K562 (cell line): Measurements from ENCODE around the gene LCNL1. TPM values are rescaled to one million over a fixed set of nuclear protein-coding genes. Genes with fewer than 3 reads are reported as not detected.

Experiments used
- CBX3 ChIP-seq, 2 experiments: IDR thresholded peaks; 1 replicate in 1 of 2; 2 replicates in 1 of 2; pipeline ENCODE4 v1.6.1; 2012; ENCODE audit warnings: inconsistent platforms in 2 of 2, low read length in 2 of 2, borderline replicate concordance in 1 of 2, control low read depth in 1 of 2
- COPS2 ChIP-seq: fragments of 450-650 bp; conservative IDR thresholded peaks from 2 replicates; pipeline ENCODE4 v1.6.1; 2016; ENCODE audit warnings: mild to moderate bottlenecking, moderate library complexity
- DDX20 ChIP-seq: fragments of 450-650 bp; IDR thresholded peaks from 2 replicates; pipeline ENCODE4 v1.6.1; 2016; ENCODE audit warnings: missing genetic modification characterization, low read depth, mild to moderate bottlenecking, missing compliant biosample characterization, moderate library complexity
- KDM5B ChIP-seq: fragments of 200-600 bp; sonication (generic); IDR thresholded peaks from 2 replicates; pipeline ENCODE4 v1.6.1; 2012; ENCODE audit warnings: low read depth, mild to moderate bottlenecking, moderate library complexity, low read length, control low read depth, inconsistent platforms; ENCODE audit not compliant: insufficient replicate concordance
- MAZ ChIP-seq, 2 experiments: fragments of 450-650 bp in 1 of 2; sonication (generic) in 1 of 2; formaldehyde crosslinking; IDR thresholded peaks in 1 of 2; conservative IDR thresholded peaks in 1 of 2; 2 replicates each; pipeline versions ENCODE4 v1.4.0 to v1.5.0; 2020; ENCODE audit warnings: mild to moderate bottlenecking in 1 of 2, missing genetic modification reagents in 1 of 2
- MTA3 ChIP-seq: fragments of 450-650 bp; formaldehyde crosslinking; IDR thresholded peaks from 2 replicates; pipeline ENCODE4 v1.6.1; 2017; ENCODE audit warnings: mild to moderate bottlenecking, borderline replicate concordance
- PRMT5 ChIP-seq: sonication (generic); formaldehyde crosslinking; IDR thresholded peaks from 2 replicates; pipeline ENCODE4 v1.5.0; 2020; ENCODE audit warnings: missing genetic modification reagents
- PRPF4 ChIP-seq: fragments of 200-400 bp; formaldehyde crosslinking; IDR thresholded peaks from one replicate; pipeline ENCODE4 v1.6.1; 2017; ENCODE audit warnings: low read length, low read depth, mild to moderate bottlenecking; ENCODE audit not compliant: insufficient read depth, poor library complexity, severe bottlenecking
- PURB ChIP-seq: sonication (generic); formaldehyde crosslinking; IDR thresholded peaks from 2 replicates; pipeline ENCODE4 v1.9.0; 2021; ENCODE audit warnings: low read depth, mild to moderate bottlenecking, missing genetic modification reagents
- TCF7 ChIP-seq: sonication (generic); IDR thresholded peaks from 2 replicates; pipeline ENCODE4 v1.6.1; 2016; ENCODE audit warnings: antibody characterized with exemption, borderline replicate concordance
- U2AF2 ChIP-seq: fragments of 200-400 bp; formaldehyde crosslinking; optimal IDR thresholded peaks from 2 replicates; pipeline ENCODE3; 2017; ENCODE audit warnings: low read depth, mild to moderate bottlenecking, low read length
- ZFP36 ChIP-seq: fragments of 150-350 bp; IDR thresholded peaks from 2 replicates; pipeline ENCODE4 v1.6.1; 2018; ENCODE audit warnings: low read length, low read depth; ENCODE audit not compliant: partially characterized antibody
- ZNF146 ChIP-seq: IDR thresholded peaks from one replicate; pipeline ENCODE4 v1.6.1; 2018; ENCODE audit warnings: missing compliant biosample characterization; ENCODE audit not compliant: unreplicated experiment
- ZNF76 ChIP-seq: fragments of 250-450 bp; sonication (Bioruptor Pico); IDR thresholded peaks from 2 replicates; pipeline ENCODE4 v1.4.0; 2020; ENCODE audit warnings: mild to moderate bottlenecking, moderate library complexity, borderline replicate concordance
- ZNF79 ChIP-seq: fragments of 250-450 bp; sonication (Bioruptor Pico); IDR thresholded peaks from 2 replicates; pipeline ENCODE4 v1.4.0; 2020; ENCODE audit warnings: low read depth, mild to moderate bottlenecking, moderate library complexity
- polyA plus RNA-seq, 8 experiments: library from polyadenylated mRNA; depleted of rRNA in 4 of 8; stranded (reverse) in 5 of 8; unstranded in 3 of 8; fragments of >200 nt; fragmentation: Nextera tagmentation in 2 of 8; fragmentation: Illumina TruSeq in 1 of 8; extraction: Ambion mirVana in 2 of 8; extraction: Trizol in 1 of 8; gene quantifications; 2 replicates each; pipeline versions ENCODE4 v1.2.1 to v1.2.3, GENCODE V29; 2011 to 2014; ENCODE audit warnings: inconsistent platforms in 1 of 8, missing spikeins in 1 of 8
- total RNA-seq, 7 experiments: library from RNA; depleted of rRNA in 6 of 7; stranded (reverse); fragments of >200 nt in 6 of 7; fragmentation: Illumina TruSeq in 2 of 7; extraction: Trizol in 2 of 7; gene quantifications; 2 replicates each; pipeline versions ENCODE4 v1.2.1 to v1.2.3, GENCODE V29; 2011 to 2021; ENCODE audit warnings: low replicate concordance in 1 of 7
- TF ChIP-seq, protein P1 (sequence below): sonication (generic); formaldehyde crosslinking; IDR thresholded peaks from 2 replicates; pipeline ENCODE4 v1.8.1; 2023; ENCODE audit warnings: mild to moderate bottlenecking, missing genetic modification reagents
- TF ChIP-seq, protein P2 (sequence below): IDR thresholded peaks from 2 replicates; pipeline ENCODE4 v1.6.1; 2016; ENCODE audit warnings: missing genetic modification characterization, missing compliant biosample characterization
- TF ChIP-seq, protein P3 (sequence below): fragments of 450-650 bp; IDR thresholded peaks from one replicate; pipeline ENCODE4 v1.6.1; 2018; ENCODE audit warnings: mild to moderate bottlenecking, moderate library complexity; ENCODE audit not compliant: partially characterized antibody
- TF ChIP-seq, protein P4 (sequence below): fragments of 450-650 bp; IDR thresholded peaks from 2 replicates; pipeline ENCODE4 v1.6.1; 2016; ENCODE audit warnings: antibody characterized with exemption
- TF ChIP-seq, protein P5 (sequence below): fragments of 200-800 bp; sonication (Bioruptor generic); IDR thresholded peaks from 2 replicates; pipeline ENCODE4 v1.6.1; 2017; ENCODE audit warnings: missing genetic modification characterization, missing compliant biosample characterization

LCNL1 gene
- total and polyA plus RNA-seq, 9 of the 15 experiments (the other 6 are each of a cell fraction or from before 2014, with no cell fraction given), result 0.04 to 0.16 (median 0.04) TPM; not detected in 4

DNA sequence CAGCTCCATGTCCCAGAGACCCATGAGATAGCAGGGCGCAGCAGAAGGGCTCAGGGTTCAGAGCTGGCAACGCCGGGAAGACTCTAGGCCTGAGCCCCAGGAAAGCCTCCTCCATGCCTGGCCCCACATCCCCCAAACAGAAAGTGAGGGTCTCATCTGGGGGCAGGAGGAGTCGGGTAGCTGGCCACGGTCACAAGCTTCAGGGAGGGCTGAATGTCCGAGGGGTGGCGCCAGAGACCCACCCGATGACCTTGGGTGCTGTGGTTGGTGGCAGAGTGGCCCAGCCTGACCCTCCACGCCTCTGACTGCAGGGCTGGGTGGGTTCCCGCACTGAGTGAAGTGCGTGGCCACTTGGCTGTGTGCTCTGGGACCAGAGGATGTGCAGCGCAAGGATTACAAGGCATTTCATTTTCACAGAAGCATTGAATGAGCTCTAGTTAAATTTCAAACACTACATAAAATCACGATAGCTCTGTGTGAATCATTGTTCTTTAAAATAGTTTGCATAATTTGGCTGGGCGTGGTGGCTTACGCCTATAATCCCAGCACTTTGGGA lies 34.8 kb upstream of the LCNL1 start (continued):
- TF ChIP-seq, protein P1, sequence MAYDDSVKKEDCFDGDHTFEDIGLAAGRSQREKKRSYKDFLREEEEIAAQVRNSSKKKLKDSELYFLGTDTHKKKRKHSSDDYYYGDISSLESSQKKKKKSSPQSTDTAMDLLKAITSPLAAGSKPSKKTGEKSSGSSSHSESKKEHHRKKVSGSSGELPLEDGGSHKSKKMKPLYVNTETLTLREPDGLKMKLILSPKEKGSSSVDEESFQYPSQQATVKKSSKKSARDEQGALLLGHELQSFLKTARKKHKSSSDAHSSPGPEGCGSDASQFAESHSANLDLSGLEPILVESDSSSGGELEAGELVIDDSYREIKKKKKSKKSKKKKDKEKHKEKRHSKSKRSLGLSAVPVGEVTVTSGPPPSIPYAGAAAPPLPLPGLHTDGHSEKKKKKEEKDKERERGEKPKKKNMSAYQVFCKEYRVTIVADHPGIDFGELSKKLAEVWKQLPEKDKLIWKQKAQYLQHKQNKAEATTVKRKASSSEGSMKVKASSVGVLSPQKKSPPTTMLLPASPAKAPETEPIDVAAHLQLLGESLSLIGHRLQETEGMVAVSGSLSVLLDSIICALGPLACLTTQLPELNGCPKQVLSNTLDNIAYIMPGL, result peak; percentile 55; the same call in 1 of the 2 replicates
- TF ChIP-seq ZNF146 (CRISPR knock-in tag), result no peak
- peak; percentile 44 to 69; a peak in 3 of 4 replicates for TF ChIP-seq MAZ (CRISPR knock-in tag; conservative IDR thresholded peaks at IDR 0.05 in 1 of 2, IDR thresholded peaks at IDR 0.05 in 1 of 2)
- TF ChIP-seq ZNF79, result no peak
- TF ChIP-seq, protein P2, sequence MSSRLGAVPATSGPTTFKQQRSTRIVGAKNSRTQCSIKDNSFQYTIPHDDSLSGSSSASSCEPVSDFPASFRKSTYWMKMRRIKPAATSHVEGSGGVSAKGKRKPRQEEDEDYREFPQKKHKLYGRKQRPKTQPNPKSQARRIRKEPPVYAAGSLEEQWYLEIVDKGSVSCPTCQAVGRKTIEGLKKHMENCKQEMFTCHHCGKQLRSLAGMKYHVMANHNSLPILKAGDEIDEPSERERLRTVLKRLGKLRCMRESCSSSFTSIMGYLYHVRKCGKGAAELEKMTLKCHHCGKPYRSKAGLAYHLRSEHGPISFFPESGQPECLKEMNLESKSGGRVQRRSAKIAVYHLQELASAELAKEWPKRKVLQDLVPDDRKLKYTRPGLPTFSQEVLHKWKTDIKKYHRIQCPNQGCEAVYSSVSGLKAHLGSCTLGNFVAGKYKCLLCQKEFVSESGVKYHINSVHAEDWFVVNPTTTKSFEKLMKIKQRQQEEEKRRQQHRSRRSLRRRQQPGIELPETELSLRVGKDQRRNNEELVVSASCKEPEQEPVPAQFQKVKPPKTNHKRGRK, result no peak
- TF ChIP-seq COPS2, result no peak
- TF ChIP-seq, protein P3, sequence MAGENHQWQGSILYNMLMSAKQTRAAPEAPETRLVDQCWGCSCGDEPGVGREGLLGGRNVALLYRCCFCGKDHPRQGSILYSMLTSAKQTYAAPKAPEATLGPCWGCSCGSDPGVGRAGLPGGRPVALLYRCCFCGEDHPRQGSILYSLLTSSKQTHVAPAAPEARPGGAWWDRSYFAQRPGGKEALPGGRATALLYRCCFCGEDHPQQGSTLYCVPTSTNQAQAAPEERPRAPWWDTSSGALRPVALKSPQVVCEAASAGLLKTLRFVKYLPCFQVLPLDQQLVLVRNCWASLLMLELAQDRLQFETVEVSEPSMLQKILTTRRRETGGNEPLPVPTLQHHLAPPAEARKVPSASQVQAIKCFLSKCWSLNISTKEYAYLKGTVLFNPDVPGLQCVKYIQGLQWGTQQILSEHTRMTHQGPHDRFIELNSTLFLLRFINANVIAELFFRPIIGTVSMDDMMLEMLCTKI, result no peak
- TF ChIP-seq PRPF4, result no peak
- no peak for TF ChIP-seq ZNF76
- no peak for TF ChIP-seq PURB (CRISPR knock-in tag)
- no peak for TF ChIP-seq DDX20 (tag)
- no peak for TF ChIP-seq CBX3 (IDR thresholded peaks at IDR 0.05; ENCODE audit: borderline replicate concordance in 1 of 2, low read length in 2 of 2)
- TF ChIP-seq, protein P4, sequence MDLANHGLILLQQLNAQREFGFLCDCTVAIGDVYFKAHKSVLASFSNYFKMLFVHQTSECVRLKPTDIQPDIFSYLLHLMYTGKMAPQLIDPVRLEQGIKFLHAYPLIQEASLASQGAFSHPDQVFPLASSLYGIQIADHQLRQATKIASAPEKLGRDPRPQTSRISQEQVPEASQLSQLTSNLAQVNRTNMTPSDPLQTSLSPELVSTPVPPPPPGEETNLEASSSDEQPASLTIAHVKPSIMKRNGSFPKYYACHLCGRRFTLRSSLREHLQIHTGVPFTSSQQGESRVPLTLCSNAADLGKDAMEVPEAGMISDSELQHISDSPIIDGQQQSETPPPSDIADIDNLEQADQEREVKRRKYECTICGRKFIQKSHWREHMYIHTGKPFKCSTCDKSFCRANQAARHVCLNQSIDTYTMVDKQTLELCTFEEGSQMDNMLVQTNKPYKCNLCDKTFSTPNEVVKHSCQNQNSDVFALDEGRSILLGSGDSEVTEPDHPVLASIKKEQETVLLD, result 0 out of 2 replicates have a peak, but pooled peaks have one; percentile 39
- TF ChIP-seq KDM5B, result no peak
- TF ChIP-seq, protein P5, sequence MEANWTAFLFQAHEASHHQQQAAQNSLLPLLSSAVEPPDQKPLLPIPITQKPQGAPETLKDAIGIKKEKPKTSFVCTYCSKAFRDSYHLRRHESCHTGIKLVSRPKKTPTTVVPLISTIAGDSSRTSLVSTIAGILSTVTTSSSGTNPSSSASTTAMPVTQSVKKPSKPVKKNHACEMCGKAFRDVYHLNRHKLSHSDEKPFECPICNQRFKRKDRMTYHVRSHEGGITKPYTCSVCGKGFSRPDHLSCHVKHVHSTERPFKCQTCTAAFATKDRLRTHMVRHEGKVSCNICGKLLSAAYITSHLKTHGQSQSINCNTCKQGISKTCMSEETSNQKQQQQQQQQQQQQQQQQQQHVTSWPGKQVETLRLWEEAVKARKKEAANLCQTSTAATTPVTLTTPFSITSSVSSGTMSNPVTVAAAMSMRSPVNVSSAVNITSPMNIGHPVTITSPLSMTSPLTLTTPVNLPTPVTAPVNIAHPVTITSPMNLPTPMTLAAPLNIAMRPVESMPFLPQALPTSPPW, result no peak
- TF ChIP-seq U2AF2, result no peak
- no peak for TF ChIP-seq TCF7
- peak; percentile 60; the same call in 1 of the 2 replicates for TF ChIP-seq MTA3
- no peak for TF ChIP-seq ZFP36
- TF ChIP-seq PRMT5 (CRISPR knock-in tag), result no peak
